Measurements from ENCODE around the gene RGS16. TPM values are rescaled to one million over a fixed set of nuclear protein-coding genes. Genes with fewer than 3 reads are reported as not detected.

Gene RGS16
- total and polyA plus RNA-seq, 9 of the 15 experiments (the other 6 are each of a cell fraction or from before 2014, with no cell fraction given): 0.07 to 0.55 (median 0.36) TPM

- Histone ChIP-seq H3K27me3 (ENCODE audit: control insufficient read depth in 2 of 2, insufficient read depth in 2 of 2, low read length in 2 of 2) (peaks cover 48 to 73% of the 10 kb centered on the region in 2 experiments), H3K4me3 (no peak overlapping the region), H3K9ac (ENCODE audit: insufficient read depth in 1 of 2, low read depth in 2 of 2, low read length in 2 of 2) (no peak overlapping the region), H3K9me3 (replicated peaks; ENCODE audit: control insufficient read depth, insufficient read depth, low read depth, low read length) (no peaks in the 10 kb centered on the region), H3K27ac (ENCODE audit: extremely low read depth, low read depth, low read length) (no peak overlapping the region), H4K20me1 (replicated peaks; ENCODE audit: control insufficient read depth, insufficient read depth, low read length) (no peaks in the 10 kb centered on the region; the same call in 1 of the 2 replicates), H3K9me1 (ENCODE audit: control insufficient read depth, insufficient read depth, low read length) (no peaks in the 10 kb centered on the region), H3K4me1 (replicated peaks in 1 of 2; ENCODE audit: control insufficient read depth in 2 of 2, insufficient read depth in 2 of 2, low read length in 2 of 2) (peaks cover 9 to 15% of the 10 kb centered on the region in 2 experiments; a peak in 4 of 5 replicates), H3K4me2 (ENCODE audit: insufficient read depth, low read length) (no peak overlapping the region), H3K79me2 (ENCODE audit: control insufficient read depth, insufficient read depth, low read length) (no peaks in the 10 kb centered on the region), H2AFZ (ENCODE audit: low read depth, low read length) (no peak overlapping the region), H3K36me3 (ENCODE audit: control insufficient read depth, insufficient read depth, low read length) (no peaks in the 10 kb centered on the region)
- FAIRE-seq (no peak), ATAC-seq (peak; percentile 14; the same call in 2 of the 3 replicates), DNase-seq (ENCODE audit: extremely low read depth in 1 of 4, low spot score in 3 of 4) (peak in 2 of 4 experiments; percentile 38 to 39)
- CTCF ChIA-PET (ENCODE audit: low intra/inter-chr PET ratio): no interaction called here
- 7% methylated on average over 8 of the region's 8 CpGs for WGBS (ENCODE audit: insufficient coverage, low coverage, missing lambda C conversion rate)
- in situ Hi-C loops (cut with MboI) (no loop called here), intact Hi-C loops (cut with micrococcal nuclease) (no loop called here)
- no peak for TF ChIP-seq YY1 (IDR thresholded peaks at IDR 0.05; ENCODE audit: borderline replicate concordance in 1 of 3, control insufficient read depth in 1 of 3, extremely low read depth in 1 of 3, insufficient read depth in 3 of 3, insufficient read length in 1 of 3, insufficient replicate concordance in 2 of 3, low read depth in 1 of 3, low read length in 2 of 3)
- POLR2A ChIA-PET: interaction anchor here (0.6 to 2.1 kb wide), 2 partner anchors 12 to 23 kb away, joined by 3 to 6 read pairs; partner anchors contain the start of gene RNASEL
- BruUV-seq (replicated peaks): no TSS peak
Measured at GRCh38 chr1:182611787-182612186, 7.6 kb upstream of the RGS16 start.

- Histone ChIP-seq H3K36me3 (ENCODE audit: control insufficient read depth, insufficient read depth, low read length) (no peaks in the 10 kb centered on the region), H3K9me1 (ENCODE audit: control insufficient read depth, insufficient read depth, low read length) (no peaks in the 10 kb centered on the region), H3K9ac (ENCODE audit: insufficient read depth in 1 of 2, low read depth in 2 of 2, low read length in 2 of 2) (no peak overlapping the region), H3K9me3 (replicated peaks; ENCODE audit: control insufficient read depth, insufficient read depth, low read depth, low read length) (no peaks in the 10 kb centered on the region), H3K79me2 (ENCODE audit: control insufficient read depth, insufficient read depth, low read length) (no peaks in the 10 kb centered on the region), H3K27ac (ENCODE audit: extremely low read depth, low read depth, low read length) (no peak overlapping the region), H3K4me2 (ENCODE audit: insufficient read depth, low read length) (no peak overlapping the region), H3K27me3 (ENCODE audit: control insufficient read depth in 2 of 2, insufficient read depth in 2 of 2, low read length in 2 of 2) (peaks cover 44 to 69% of the 10 kb centered on the region in 2 experiments), H4K20me1 (replicated peaks; ENCODE audit: control insufficient read depth, insufficient read depth, low read length) (no peaks in the 10 kb centered on the region; the same call in 1 of the 2 replicates), H3K4me3 (no peak overlapping the region), H2AFZ (ENCODE audit: low read depth, low read length) (no peak overlapping the region), H3K4me1 (replicated peaks in 1 of 2; ENCODE audit: control insufficient read depth in 2 of 2, insufficient read depth in 2 of 2, low read length in 2 of 2) (peaks cover 12 to 15% of the 10 kb centered on the region in 2 experiments; a peak in 4 of 5 replicates)
- 0% methylated on average over 1 of the region's 1 CpG for WGBS (ENCODE audit: insufficient coverage, low coverage, missing lambda C conversion rate)
- ChIA-PET CTCF (ENCODE audit: low intra/inter-chr PET ratio) (no interaction called here), POLR2A (interaction anchor here (0.6 to 2.1 kb wide), 3 partner anchors 12 to 25 kb away, joined by 3 to 6 read pairs (median 3); partner anchors contain the start of gene RNASEL)
- FAIRE-seq (no peak), ATAC-seq (no peak), DNase-seq (ENCODE audit: extremely low read depth in 1 of 4, low spot score in 3 of 4) (no peak)
- in situ Hi-C loops (cut with MboI): no loop called here
- BruUV-seq (replicated peaks): no TSS peak
- intact Hi-C loops (cut with micrococcal nuclease): no loop called here
- TF ChIP-seq CTBP1 (IDR thresholded peaks at IDR 0.05; ENCODE audit: borderline replicate concordance): no peak
- TF ChIP-seq OTX1 (CRISPR knock-in tag; IDR thresholded peaks at IDR 0.05): no peak
- no peak for TF ChIP-seq RFX7 (CRISPR knock-in tag; IDR thresholded peaks at IDR 0.05)
- TF ChIP-seq CBX2 (IDR thresholded peaks at IDR 0.05; ENCODE audit: insufficient read depth, low read length, poor library complexity, severe bottlenecking): no peak
- no peak for TF ChIP-seq FOXJ2 (tag; IDR thresholded peaks at IDR 0.05)
- TF ChIP-seq MECOM (CRISPR knock-in tag; IDR thresholded peaks at IDR 0.05): no peak
- TF ChIP-seq CCAR2 (IDR thresholded peaks at IDR 0.05; ENCODE audit: low read depth, low read length): no peak
- TF ChIP-seq ZNF224 (CRISPR knock-in tag; IDR thresholded peaks at IDR 0.05): no peak
- no peak for TF ChIP-seq NCOA2 (IDR thresholded peaks at IDR 0.05; ENCODE audit: partially characterized antibody in 2 of 2)
- no peak for TF ChIP-seq PTRF (tag; IDR thresholded peaks at IDR 0.05)
- TF ChIP-seq ZNF12 (CRISPR knock-in tag; IDR thresholded peaks at IDR 0.05): no peak
- TF ChIP-seq XRCC4 (IDR thresholded peaks at IDR 0.05; ENCODE audit: extremely low read depth, insufficient read depth, insufficient read length): no peak
- TF ChIP-seq ZNF282 (CRISPR knock-in tag; IDR thresholded peaks at IDR 0.05): no peak
- TF ChIP-seq SMARCA4 (IDR thresholded peaks at IDR 0.05): no peak
- TF ChIP-seq HDAC1 (IDR thresholded peaks at IDR 0.05): no peak
- TF ChIP-seq CBFB (CRISPR knock-in tag; IDR thresholded peaks at IDR 0.05): no peak
- TF ChIP-seq ASH1L (IDR thresholded peaks at IDR 0.05; ENCODE audit: borderline replicate concordance, low read depth, partially characterized antibody): no peak
- no peak for TF ChIP-seq KLF1 (tag; IDR thresholded peaks at IDR 0.05)
Measured at GRCh38 chr1:182611326-182611725, 7.1 kb upstream of the RGS16 start.

All from K562 (cell line).